GM12878 (cell line): ENCODE results near the gene ARHGEF7. TPM values are rescaled to one million over a fixed set of nuclear protein-coding genes. Genes with fewer than 3 reads are reported as not detected.

Experiments used
- GATAD2B ChIP-seq: fragments of 450-650 bp; conservative IDR thresholded peaks from 2 replicates; pipeline ENCODE4 v1.6.1; 2017; ENCODE audit warnings: low read depth, mild to moderate bottlenecking, moderate library complexity
- IKZF1 ChIP-seq: fragments of 450-650 bp; conservative IDR thresholded peaks from 2 replicates; pipeline ENCODE4 v1.6.1; 2017; ENCODE audit warnings: antibody characterized with exemption, mild to moderate bottlenecking
- KLF5 ChIP-seq: fragments of 450-650 bp; IDR thresholded peaks from 2 replicates; pipeline ENCODE4 v1.6.1; 2014; ENCODE audit warnings: mild to moderate bottlenecking; ENCODE audit not compliant: partially characterized antibody
- MTA3 ChIP-seq: IDR thresholded peaks from 2 replicates; pipeline ENCODE4 v1.6.1; 2012; ENCODE audit warnings: low read length, inconsistent platforms, borderline replicate concordance
- RCOR1 ChIP-seq: conservative IDR thresholded peaks from 2 replicates; pipeline ENCODE4 v1.6.1; 2012; ENCODE audit warnings: low read depth, low read length, improper control_type of control experiment
- RELB ChIP-seq: fragments of 450-650 bp; IDR thresholded peaks from 2 replicates; pipeline ENCODE4 v1.6.1; 2017; ENCODE audit warnings: low read depth, mild to moderate bottlenecking, moderate library complexity
- SMC3 ChIP-seq: IDR thresholded peaks from 2 replicates; pipeline ENCODE4 v1.6.1; 2011; ENCODE audit warnings: low read length, improper control_type of control experiment, borderline replicate concordance
- polyA plus RNA-seq, 11 experiments: library from polyadenylated mRNA; depleted of rRNA in 4 of 11; unstranded in 6 of 11; stranded (reverse) in 5 of 11; fragments of >200 nt; fragmentation: Nextera tagmentation in 4 of 11; fragmentation: Illumina TruSeq in 1 of 11; extraction: Ambion mirVana in 4 of 11; extraction: Trizol in 1 of 11; gene quantifications; 1 replicate in 1 of 11; 2 replicates in 10 of 11; pipeline versions ENCODE4 v1.2.1 to v1.2.3, GENCODE V29; 2011 to 2016; ENCODE audit warnings: inconsistent platforms in 2 of 11, missing spikeins in 2 of 11, low read depth in 1 of 11
- total RNA-seq, 4 experiments: library from RNA; depleted of rRNA in 3 of 4; stranded (reverse); fragments of >200 nt in 3 of 4; fragmentation: Illumina TruSeq in 1 of 4; extraction: Trizol in 1 of 4; gene quantifications; 2 replicates each; pipeline versions ENCODE4 v1.2.1 to v1.2.3, GENCODE V29; 2013 to 2021
- TF ChIP-seq, protein P1 (sequence below): fragments of 450-650 bp; IDR thresholded peaks from 2 replicates; pipeline ENCODE4 v1.6.1; 2018; ENCODE audit warnings: borderline replicate concordance, mild to moderate bottlenecking; ENCODE audit not compliant: partially characterized antibody
- TF ChIP-seq, protein P2 (sequence below): fragments of 450-650 bp; IDR thresholded peaks from 2 replicates; pipeline ENCODE4 v1.6.1; 2016; ENCODE audit warnings: mild to moderate bottlenecking

ARHGEF7 gene
- total and polyA plus RNA-seq, 10 of the 15 experiments (the other 5 are each of a cell fraction or from before 2014, with no cell fraction given), result 4.7 to 65.5 (median 36.6) TPM

DNA sequence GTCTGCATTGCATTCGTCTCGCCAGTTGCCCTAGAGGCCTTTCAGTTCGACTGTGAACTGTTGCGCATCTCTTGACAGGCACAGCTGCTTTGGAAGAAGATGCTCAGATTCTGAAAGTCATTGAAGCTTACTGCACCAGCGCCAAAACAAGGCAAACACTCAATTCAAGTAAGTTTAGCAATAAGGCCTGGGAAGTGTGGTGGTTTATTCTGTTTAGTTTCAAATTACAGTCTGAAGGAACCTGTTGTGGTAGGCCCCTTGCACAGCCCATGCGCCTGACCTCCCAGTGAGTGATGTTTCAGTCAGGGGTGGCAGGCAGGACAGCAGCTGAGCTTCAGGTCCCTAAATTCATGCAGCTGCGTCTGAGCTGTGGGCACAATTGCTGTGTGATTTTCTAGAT is 173.2 kb downstream of the ARHGEF7 start (continued):
- TF ChIP-seq RELB (no peak), MTA3 (no peak), SMC3 (no peak), KLF5 (no peak), RCOR1 (no peak), IKZF1 (no peak), GATAD2B (no peak)
- TF ChIP-seq, protein P1, sequence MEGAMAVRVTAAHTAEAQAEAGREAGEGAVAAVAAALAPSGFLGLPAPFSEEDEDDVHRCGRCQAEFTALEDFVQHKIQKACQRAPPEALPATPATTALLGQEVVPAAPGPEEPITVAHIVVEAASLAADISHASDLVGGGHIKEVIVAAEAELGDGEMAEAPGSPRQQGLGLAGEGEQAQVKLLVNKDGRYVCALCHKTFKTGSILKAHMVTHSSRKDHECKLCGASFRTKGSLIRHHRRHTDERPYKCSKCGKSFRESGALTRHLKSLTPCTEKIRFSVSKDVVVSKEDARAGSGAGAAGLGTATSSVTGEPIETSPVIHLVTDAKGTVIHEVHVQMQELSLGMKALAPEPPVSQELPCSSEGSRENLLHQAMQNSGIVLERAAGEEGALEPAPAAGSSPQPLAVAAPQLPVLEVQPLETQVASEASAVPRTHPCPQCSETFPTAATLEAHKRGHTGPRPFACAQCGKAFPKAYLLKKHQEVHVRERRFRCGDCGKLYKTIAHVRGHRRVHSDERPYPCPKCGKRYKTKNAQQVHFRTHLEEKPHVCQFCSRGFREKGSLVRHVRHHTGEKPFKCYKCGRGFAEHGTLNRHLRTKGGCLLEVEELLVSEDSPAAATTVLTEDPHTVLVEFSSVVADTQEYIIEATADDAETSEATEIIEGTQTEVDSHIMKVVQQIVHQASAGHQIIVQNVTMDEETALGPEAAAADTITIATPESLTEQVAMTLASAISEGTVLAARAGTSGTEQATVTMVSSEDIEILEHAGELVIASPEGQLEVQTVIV, result no peak
- TF ChIP-seq, protein P2, sequence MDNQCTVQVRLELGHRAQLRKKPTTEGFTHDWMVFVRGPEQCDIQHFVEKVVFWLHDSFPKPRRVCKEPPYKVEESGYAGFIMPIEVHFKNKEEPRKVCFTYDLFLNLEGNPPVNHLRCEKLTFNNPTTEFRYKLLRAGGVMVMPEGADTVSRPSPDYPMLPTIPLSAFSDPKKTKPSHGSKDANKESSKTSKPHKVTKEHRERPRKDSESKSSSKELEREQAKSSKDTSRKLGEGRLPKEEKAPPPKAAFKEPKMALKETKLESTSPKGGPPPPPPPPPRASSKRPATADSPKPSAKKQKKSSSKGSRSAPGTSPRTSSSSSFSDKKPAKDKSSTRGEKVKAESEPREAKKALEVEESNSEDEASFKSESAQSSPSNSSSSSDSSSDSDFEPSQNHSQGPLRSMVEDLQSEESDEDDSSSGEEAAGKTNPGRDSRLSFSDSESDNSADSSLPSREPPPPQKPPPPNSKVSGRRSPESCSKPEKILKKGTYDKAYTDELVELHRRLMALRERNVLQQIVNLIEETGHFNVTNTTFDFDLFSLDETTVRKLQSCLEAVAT, result no peak
